ENCODE data around the gene CHRD. TPM values are rescaled to one million over a fixed set of nuclear protein-coding genes. Genes with fewer than 3 reads are reported as not detected.
"Not testable (repeated sequence)": the region's sequence is repeated elsewhere in the genome, so short reads cannot be mapped to it uniquely, and the experiment has no call there.

CHRD gene
- total RNA-seq, 2 experiments from 2014 or later: 0.22 TPM; not detected in 1

GRCh38 chr3:184337981-184338380 is 41.9 kb upstream of the CHRD start:
- no peak for DNase-seq
- Histone ChIP-seq H3K36me3 (ENCODE audit: insufficient read depth, low read length) (peaks cover 31% of the 10 kb centered on the region), H3K4me3 (ENCODE audit: low read length) (no peak overlapping the region), H3K27me3 (ENCODE audit: control insufficient read depth in 1 of 2, insufficient read depth in 2 of 2, low read length in 2 of 2) (no peaks in the 10 kb centered on the region), H3K4me1 (ENCODE audit: insufficient read depth, low read length) (peaks cover 38% of the 10 kb centered on the region), H3K9me3 (ENCODE audit: control insufficient read depth in 1 of 2, insufficient read depth in 1 of 2, low read length in 2 of 2) (no peaks in the 10 kb centered on the region), H3K27ac (ENCODE audit: low read depth in 1 of 2, low read length in 2 of 2) (no peak overlapping the region)
- H3K36me3 Mint-ChIP-seq (ENCODE audit: low read depth): peaks cover 35% of the 10 kb centered on the region
- H3K27ac Mint-ChIP-seq: no peak overlapping the region
- intact Hi-C loops (cut with DNase I, micrococcal nuclease): loop anchor here in 1 of 2 experiments (2.0 kb wide), 1 partner anchor 23 kb away; the partner anchor contains the start of genes CLCN2 and POLR2H
- ATAC-seq (ENCODE audit: poor library complexity): no peak
- ChIA-PET CTCF (interaction anchor here (1.3 kb wide), 1 partner anchor 16 kb away, joined by 3 read pairs; no protein-coding TSS in a partner anchor), POLR2A (interaction anchor here (0.7 to 1.9 kb wide), 4 partner anchors 9 to 88 kb away, joined by 3 to 6 read pairs (median 4); partner anchors contain the start of genes CLCN2, EEF1AKMT4 and POLR2H)
- peaks cover 34% of the 10 kb centered on the region for H3K4me1 Mint-ChIP-seq (ENCODE audit: low read depth)
- no peaks in the 10 kb centered on the region for H3K27me3 Mint-ChIP-seq
- no peaks in the 10 kb centered on the region for H3K9me3 Mint-ChIP-seq
- TF ChIP-seq CTCF (IDR thresholded peaks at IDR 0.05): no peak
- peak overlapping the region; percentile 68 for H3K4me3 Mint-ChIP-seq

DNA sequence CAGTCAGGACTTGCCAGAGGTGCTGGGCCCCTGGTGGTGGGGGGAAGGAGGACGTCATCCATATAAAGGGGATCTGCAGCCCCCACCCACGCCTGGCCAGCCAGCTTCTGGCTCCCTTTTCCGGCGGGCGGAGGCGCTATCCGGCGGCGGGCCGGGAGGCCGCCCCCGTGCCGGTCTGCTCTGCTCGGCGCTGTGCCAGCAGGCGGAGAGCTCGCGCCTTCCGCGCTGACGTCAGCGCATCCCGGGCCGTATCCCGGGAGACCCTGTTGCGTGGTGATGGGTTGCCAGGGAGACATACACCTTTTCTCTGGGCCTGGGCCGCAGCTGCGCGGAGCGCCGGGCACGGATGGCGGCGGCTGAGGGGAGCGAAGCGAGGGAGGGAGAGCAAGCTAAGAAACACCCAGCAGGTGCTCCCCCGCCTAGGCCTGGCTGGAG is 41.3 kb upstream of the CHRD start:
- DNase-seq: peak in 4 of 14 experiments; percentile 23 to 55 (median 40)
- Histone ChIP-seq H3K9me3 (ENCODE audit: control insufficient read depth in 1 of 2, insufficient read depth in 1 of 2, low read length in 2 of 2) (no peaks in the 10 kb centered on the region), H3K36me3 (ENCODE audit: insufficient read depth, low read length) (peaks cover 28% of the 10 kb centered on the region), H3K27me3 (ENCODE audit: control insufficient read depth in 1 of 2, insufficient read depth in 2 of 2, low read length in 2 of 2) (no peaks in the 10 kb centered on the region), H3K27ac (ENCODE audit: low read depth in 1 of 2, low read length in 2 of 2) (no peak overlapping the region), H3K4me1 (ENCODE audit: insufficient read depth, low read length) (peaks cover 38% of the 10 kb centered on the region), H3K4me3 (ENCODE audit: low read length) (no peak overlapping the region)
- Mint-ChIP-seq H3K27ac (no peak overlapping the region), H3K27me3 (no peaks in the 10 kb centered on the region), H3K4me3 (peak overlapping the region; percentile 45), H3K9me3 (no peaks in the 10 kb centered on the region), H3K36me3 (ENCODE audit: low read depth) (peaks cover 32% of the 10 kb centered on the region), H3K4me1 (ENCODE audit: low read depth) (peaks cover 34% of the 10 kb centered on the region)
- intact Hi-C loops (cut with DNase I, micrococcal nuclease): no loop called here
- ChIA-PET CTCF (interaction anchor here (1.3 kb wide), 1 partner anchor 16 kb away, joined by 3 read pairs; no protein-coding TSS in a partner anchor), POLR2A (interaction anchor here (1.9 kb wide), 1 partner anchor 23 kb away, joined by 6 read pairs; the partner anchor contains the start of genes CLCN2 and POLR2H)
- no peak for TF ChIP-seq CTCF (IDR thresholded peaks at IDR 0.05)
- no peak for ATAC-seq (ENCODE audit: poor library complexity)

- no peak overlapping the region for H3K27ac Mint-ChIP-seq
- peaks cover 30% of the 10 kb centered on the region for H3K36me3 Mint-ChIP-seq (ENCODE audit: low read depth)
Measured at GRCh38 chr3:184339001-184339400, 40.9 kb upstream of the CHRD start.

GRCh38 chr3:184339451-184340135 is 40.3 kb upstream of the CHRD start:
- H3K4me1 Mint-ChIP-seq (ENCODE audit: low read depth): peaks cover 30% of the 10 kb centered on the region
- H3K9me3 ChIP-seq (ENCODE audit: control insufficient read depth in 1 of 2, insufficient read depth in 1 of 2, low read length in 2 of 2); H3K4me3 Mint-ChIP-seq; H3K4me3 ChIP-seq (ENCODE audit: low read length); DNase-seq; ATAC-seq (ENCODE audit: poor library complexity); H3K9me3 Mint-ChIP-seq; CTCF ChIA-PET; H3K27me3 Mint-ChIP-seq; intact Hi-C loops (cut with DNase I, micrococcal nuclease); H3K27me3 ChIP-seq (ENCODE audit: control insufficient read depth in 1 of 2, insufficient read depth in 2 of 2, low read length in 2 of 2); H3K27ac ChIP-seq (ENCODE audit: low read depth in 1 of 2, low read length in 2 of 2); H3K27ac Mint-ChIP-seq: not testable (repeated sequence)
- Histone ChIP-seq H3K4me1 (ENCODE audit: insufficient read depth, low read length) (peaks cover 38% of the 10 kb centered on the region), H3K36me3 (ENCODE audit: insufficient read depth, low read length) (peaks cover 18% of the 10 kb centered on the region)
- POLR2A ChIA-PET: interaction anchor here (1.9 kb wide), 1 partner anchor 22 kb away, joined by 6 read pairs; the partner anchor contains the start of genes CLCN2 and POLR2H
- peaks cover 24% of the 10 kb centered on the region for H3K36me3 Mint-ChIP-seq (ENCODE audit: low read depth)

More at GRCh38 chr3:184339001-184339400, 40.9 kb upstream of the CHRD start:
- TF ChIP-seq CTCF (IDR thresholded peaks at IDR 0.05): no peak
- Histone ChIP-seq H3K36me3 (ENCODE audit: insufficient read depth, low read length) (peaks cover 24% of the 10 kb centered on the region), H3K27me3 (ENCODE audit: control insufficient read depth in 1 of 2, insufficient read depth in 2 of 2, low read length in 2 of 2) (no peaks in the 10 kb centered on the region), H3K4me3 (ENCODE audit: low read length) (no peak overlapping the region), H3K4me1 (ENCODE audit: insufficient read depth, low read length) (peaks cover 38% of the 10 kb centered on the region), H3K27ac (ENCODE audit: low read depth in 1 of 2, low read length in 2 of 2) (no peak overlapping the region), H3K9me3 (ENCODE audit: control insufficient read depth in 1 of 2, insufficient read depth in 1 of 2, low read length in 2 of 2) (no peaks in the 10 kb centered on the region)
- no peaks in the 10 kb centered on the region for H3K27me3 Mint-ChIP-seq
- H3K9me3 Mint-ChIP-seq: no peaks in the 10 kb centered on the region
- CTCF ChIA-PET: no interaction called here
- DNase-seq: no peak
- H3K4me1 Mint-ChIP-seq (ENCODE audit: low read depth): peaks cover 32% of the 10 kb centered on the region
- H3K4me3 Mint-ChIP-seq: peak overlapping the region; percentile 45
- intact Hi-C loops (cut with DNase I, micrococcal nuclease): no loop called here
- POLR2A ChIA-PET: interaction anchor here (1.9 kb wide), 1 partner anchor 23 kb away, joined by 6 read pairs; the partner anchor contains the start of genes CLCN2 and POLR2H
- ATAC-seq (ENCODE audit: poor library complexity): no peak
